ENCODE data around the gene AK9.

AK9 gene

GRCh38 chr6:109490713-109491112 is 200.3 kb downstream of the AK9 start:
- H2BK120ac ChIP-seq (ENCODE audit: low read depth, low read length) = no peak overlapping the region
- H3K27me3 ChIP-seq (ENCODE audit: insufficient read depth, low read length, poor library complexity) = no peaks in the 10 kb centered on the region
- no peak overlapping the region for H3K56ac ChIP-seq (ENCODE audit: low read length)
- H3K9ac ChIP-seq (ENCODE audit: low read length) = no peak overlapping the region
- no peak overlapping the region for H2BK15ac ChIP-seq (replicated peaks; ENCODE audit: low read depth)
- DNase-seq = no peak
- no peak overlapping the region for H3K4me2 ChIP-seq (ENCODE audit: low read length)
- no peak overlapping the region for H3K4me3 ChIP-seq (ENCODE audit: low read length)
- H2BK5ac ChIP-seq (ENCODE audit: low read length) = no peak overlapping the region
- no peak overlapping the region for H3K27ac ChIP-seq (ENCODE audit: low read depth, low read length)
- H3K36me3 ChIP-seq (ENCODE audit: control insufficient read depth, insufficient read depth, low read length) = no peaks in the 10 kb centered on the region
- H3K4ac ChIP-seq (ENCODE audit: low read depth, low read length) = no peak overlapping the region
- no peak overlapping the region for H2AK5ac ChIP-seq (ENCODE audit: low read length)
- H4K8ac ChIP-seq (ENCODE audit: low read depth, low read length) = no peak overlapping the region
- no peak overlapping the region for H3K23ac ChIP-seq (ENCODE audit: low read length)
- no CpG with 5 or more reads among the region's 2 CpGs for WGBS (ENCODE audit: extremely low coverage, insufficient coverage, low lambda C conversion rate)
- H3K4me1 ChIP-seq (ENCODE audit: control insufficient read depth, low read depth, low read length) = peaks cover 3% of the 10 kb centered on the region
- H4K5ac ChIP-seq (ENCODE audit: low read length) = no peak overlapping the region
- no peaks in the 10 kb centered on the region for H3K79me2 ChIP-seq (ENCODE audit: control insufficient read depth, insufficient read depth, low read length)
- no peaks in the 10 kb centered on the region for H3K79me1 ChIP-seq (ENCODE audit: low read length)
- H3K18ac ChIP-seq (ENCODE audit: low read length) = no peak overlapping the region

- Histone ChIP-seq H2BK5ac (ENCODE audit: low read length) (no peak overlapping the region), H2AK5ac (ENCODE audit: low read length) (no peak overlapping the region), H3K23ac (ENCODE audit: low read length) (no peak overlapping the region), H3K79me1 (ENCODE audit: low read length) (no peaks in the 10 kb centered on the region), H3K4me3 (ENCODE audit: low read length) (no peak overlapping the region), H3K18ac (ENCODE audit: low read length) (no peak overlapping the region), H3K4me2 (ENCODE audit: low read length) (no peak overlapping the region), H2BK15ac (replicated peaks; ENCODE audit: low read depth) (no peak overlapping the region), H4K5ac (ENCODE audit: low read length) (no peak overlapping the region), H4K8ac (ENCODE audit: low read depth, low read length) (no peak overlapping the region), H3K27me3 (ENCODE audit: insufficient read depth, low read length, poor library complexity) (no peaks in the 10 kb centered on the region), H2BK120ac (ENCODE audit: low read depth, low read length) (no peak overlapping the region), H3K56ac (ENCODE audit: low read length) (no peak overlapping the region), H3K36me3 (ENCODE audit: control insufficient read depth, insufficient read depth, low read length) (no peaks in the 10 kb centered on the region), H3K9ac (ENCODE audit: low read length) (no peak overlapping the region), H3K79me2 (ENCODE audit: control insufficient read depth, insufficient read depth, low read length) (no peaks in the 10 kb centered on the region), H3K4ac (ENCODE audit: low read depth, low read length) (no peak overlapping the region), H3K4me1 (ENCODE audit: control insufficient read depth, low read depth, low read length) (peaks cover 5% of the 10 kb centered on the region), H3K27ac (ENCODE audit: low read depth, low read length) (no peak overlapping the region)
- DNase-seq = no peak
Measured at GRCh38 chr6:109488001-109488400, 203.0 kb downstream of the AK9 start.

GRCh38 chr6:109486068-109486467 is 204.9 kb downstream of the AK9 start:
- H3K4ac ChIP-seq (ENCODE audit: low read depth, low read length) = no peak overlapping the region
- no peak overlapping the region for H4K8ac ChIP-seq (ENCODE audit: low read depth, low read length)
- H2BK120ac ChIP-seq (ENCODE audit: low read depth, low read length) = no peak overlapping the region
- no peak overlapping the region for H2BK5ac ChIP-seq (ENCODE audit: low read length)
- H2AK5ac ChIP-seq (ENCODE audit: low read length) = no peak overlapping the region
- H3K79me2 ChIP-seq (ENCODE audit: control insufficient read depth, insufficient read depth, low read length) = peaks cover 13% of the 10 kb centered on the region
- H3K79me1 ChIP-seq (ENCODE audit: low read length) = peaks cover 6% of the 10 kb centered on the region
- H2BK15ac ChIP-seq (replicated peaks; ENCODE audit: low read depth) = no peak overlapping the region
- H3K4me2 ChIP-seq (ENCODE audit: low read length) = no peak overlapping the region
- DNase-seq = no peak
- no peak overlapping the region for H3K18ac ChIP-seq (ENCODE audit: low read length)
- H3K23ac ChIP-seq (ENCODE audit: low read length) = no peak overlapping the region
- H4K5ac ChIP-seq (ENCODE audit: low read length) = no peak overlapping the region
- no peaks in the 10 kb centered on the region for H3K27me3 ChIP-seq (ENCODE audit: insufficient read depth, low read length, poor library complexity)
- no peak overlapping the region for H3K4me3 ChIP-seq (ENCODE audit: low read length)
- H3K56ac ChIP-seq (ENCODE audit: low read length) = no peak overlapping the region
- no peak overlapping the region for H3K9ac ChIP-seq (ENCODE audit: low read length)
- no peak overlapping the region for H3K27ac ChIP-seq (ENCODE audit: low read depth, low read length)
- WGBS (ENCODE audit: extremely low coverage, insufficient coverage, low lambda C conversion rate) = no CpG with 5 or more reads among the region's 1 CpG
- H3K4me1 ChIP-seq (ENCODE audit: control insufficient read depth, low read depth, low read length) = peaks cover 6% of the 10 kb centered on the region
- H3K36me3 ChIP-seq (ENCODE audit: control insufficient read depth, insufficient read depth, low read length) = no peaks in the 10 kb centered on the region

- Histone ChIP-seq H3K9ac (ENCODE audit: low read length) (no peak overlapping the region), H2BK15ac (replicated peaks; ENCODE audit: low read depth) (no peak overlapping the region), H3K27ac (ENCODE audit: low read depth, low read length) (no peak overlapping the region), H3K4me3 (ENCODE audit: low read length) (no peak overlapping the region), H3K79me1 (ENCODE audit: low read length) (peaks cover 11% of the 10 kb centered on the region), H2BK5ac (ENCODE audit: low read length) (no peak overlapping the region), H3K18ac (ENCODE audit: low read length) (no peak overlapping the region), H3K27me3 (ENCODE audit: insufficient read depth, low read length, poor library complexity) (no peaks in the 10 kb centered on the region), H2BK120ac (ENCODE audit: low read depth, low read length) (no peak overlapping the region), H3K36me3 (ENCODE audit: control insufficient read depth, insufficient read depth, low read length) (no peaks in the 10 kb centered on the region), H3K4me1 (ENCODE audit: control insufficient read depth, low read depth, low read length) (peaks cover 10% of the 10 kb centered on the region), H4K8ac (ENCODE audit: low read depth, low read length) (no peak overlapping the region), H4K5ac (ENCODE audit: low read length) (no peak overlapping the region), H3K4me2 (ENCODE audit: low read length) (no peak overlapping the region), H2AK5ac (ENCODE audit: low read length) (no peak overlapping the region), H3K56ac (ENCODE audit: low read length) (no peak overlapping the region), H3K23ac (ENCODE audit: low read length) (no peak overlapping the region), H3K79me2 (ENCODE audit: control insufficient read depth, insufficient read depth, low read length) (peaks cover 20% of the 10 kb centered on the region), H3K4ac (ENCODE audit: low read depth, low read length) (no peak overlapping the region)
- WGBS (ENCODE audit: extremely low coverage, insufficient coverage, low lambda C conversion rate) = no CpG with 5 or more reads among the region's 3 CpGs
- no peak for DNase-seq
Measured at GRCh38 chr6:109485266-109485935, 205.6 kb downstream of the AK9 start.

- Histone ChIP-seq H3K23ac (ENCODE audit: low read length) (no peak overlapping the region), H3K4me2 (ENCODE audit: low read length) (no peak overlapping the region), H3K9ac (ENCODE audit: low read length) (no peak overlapping the region), H3K4ac (ENCODE audit: low read depth, low read length) (no peak overlapping the region), H2AK5ac (ENCODE audit: low read length) (no peak overlapping the region), H4K8ac (ENCODE audit: low read depth, low read length) (no peak overlapping the region), H2BK15ac (replicated peaks; ENCODE audit: low read depth) (no peak overlapping the region), H3K4me1 (ENCODE audit: control insufficient read depth, low read depth, low read length) (peaks cover 10% of the 10 kb centered on the region), H2BK120ac (ENCODE audit: low read depth, low read length) (no peak overlapping the region), H3K79me2 (ENCODE audit: control insufficient read depth, insufficient read depth, low read length) (peaks cover 28% of the 10 kb centered on the region), H3K79me1 (ENCODE audit: low read length) (peaks cover 16% of the 10 kb centered on the region), H3K18ac (ENCODE audit: low read length) (no peak overlapping the region), H3K4me3 (ENCODE audit: low read length) (no peak overlapping the region), H3K36me3 (ENCODE audit: control insufficient read depth, insufficient read depth, low read length) (no peaks in the 10 kb centered on the region), H3K56ac (ENCODE audit: low read length) (no peak overlapping the region), H4K5ac (ENCODE audit: low read length) (no peak overlapping the region), H2BK5ac (ENCODE audit: low read length) (no peak overlapping the region), H3K27ac (ENCODE audit: low read depth, low read length) (no peak overlapping the region), H3K27me3 (ENCODE audit: insufficient read depth, low read length, poor library complexity) (no peaks in the 10 kb centered on the region)
- DNase-seq = no peak
- WGBS (ENCODE audit: extremely low coverage, insufficient coverage, low lambda C conversion rate) = no CpG with 5 or more reads among the region's 3 CpGs
Measured at GRCh38 chr6:109484122-109484521, 206.9 kb downstream of the AK9 start.

DNA sequence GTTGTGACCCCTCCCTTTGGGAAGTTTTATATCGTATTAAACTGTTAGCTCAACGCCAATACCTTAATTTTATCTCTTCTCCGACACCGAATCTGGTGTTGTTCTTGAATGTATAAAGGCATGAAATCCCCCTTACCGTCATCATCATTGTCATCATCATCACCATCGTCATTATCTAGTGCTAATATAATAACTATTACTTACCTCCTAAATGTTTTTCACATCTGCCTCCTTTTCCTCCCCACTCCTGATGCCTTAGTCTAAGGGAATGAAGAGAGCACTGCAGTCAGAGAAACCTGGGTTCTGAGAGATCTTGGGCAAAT is 207.3 kb downstream of the AK9 start:
- H3K79me1 ChIP-seq (ENCODE audit: low read length) = peaks cover 17% of the 10 kb centered on the region
- no peak for DNase-seq
- WGBS (ENCODE audit: extremely low coverage, insufficient coverage, low lambda C conversion rate) = no CpG with 5 or more reads among the region's 6 CpGs

More for the DNA sequence above, 207.3 kb downstream of the AK9 start:
- no peak overlapping the region for H3K4ac ChIP-seq (ENCODE audit: low read depth, low read length)
- no peak overlapping the region for H3K23ac ChIP-seq (ENCODE audit: low read length)
- H2BK5ac ChIP-seq (ENCODE audit: low read length) = no peak overlapping the region
- H2AK5ac ChIP-seq (ENCODE audit: low read length) = no peak overlapping the region
- H2BK15ac ChIP-seq (replicated peaks; ENCODE audit: low read depth) = no peak overlapping the region
- H3K36me3 ChIP-seq (ENCODE audit: control insufficient read depth, insufficient read depth, low read length) = no peaks in the 10 kb centered on the region
- H4K8ac ChIP-seq (ENCODE audit: low read depth, low read length) = no peak overlapping the region
- peak overlapping the region; percentile 25 for H3K4me2 ChIP-seq (ENCODE audit: low read length)
- no peak overlapping the region for H4K5ac ChIP-seq (ENCODE audit: low read length)
- H3K18ac ChIP-seq (ENCODE audit: low read length) = no peak overlapping the region
- H3K4me1 ChIP-seq (ENCODE audit: control insufficient read depth, low read depth, low read length) = peaks cover 10% of the 10 kb centered on the region
- H3K79me2 ChIP-seq (ENCODE audit: control insufficient read depth, insufficient read depth, low read length) = peaks cover 30% of the 10 kb centered on the region
- no peaks in the 10 kb centered on the region for H3K27me3 ChIP-seq (ENCODE audit: insufficient read depth, low read length, poor library complexity)
- peak overlapping the region; percentile 16 for H3K9ac ChIP-seq (ENCODE audit: low read length)
- H2BK120ac ChIP-seq (ENCODE audit: low read depth, low read length) = no peak overlapping the region
- peak overlapping the region; percentile 5 for H3K4me3 ChIP-seq (ENCODE audit: low read length)
- peak overlapping the region; percentile 36 for H3K56ac ChIP-seq (ENCODE audit: low read length)
- no peak overlapping the region for H3K27ac ChIP-seq (ENCODE audit: low read depth, low read length)

Data from mesendoderm (in vitro differentiated cells).